HUES6 (cell line): Measurements from ENCODE around the gene S100A5.
"Not testable (repeated sequence)": the region's sequence is repeated elsewhere in the genome, so short reads cannot be mapped to it uniquely, and the experiment has no call there.

ENCODE experiments used
- H3K27ac ChIP-seq: 2 replicates; pipeline ENCODE4 v1.7.0; 2013; ENCODE audit warnings: low read depth, mild to moderate bottlenecking, low read length, inconsistent platforms
- H3K27me3 ChIP-seq: 2 replicates; pipeline ENCODE4 v1.6.1; 2013; ENCODE audit warnings: low read length; ENCODE audit not compliant: control insufficient read depth, insufficient read depth
- H3K36me3 ChIP-seq: 2 replicates; pipeline ENCODE4 v1.6.1; 2013; ENCODE audit warnings: low read length; ENCODE audit not compliant: control insufficient read depth, insufficient read depth
- H3K4me1 ChIP-seq: 2 replicates; pipeline ENCODE4 v1.6.1; 2013; ENCODE audit warnings: low read length; ENCODE audit not compliant: control insufficient read depth, insufficient read depth
- H3K4me3 ChIP-seq: 2 replicates; pipeline ENCODE4 v1.5.1; 2013; ENCODE audit warnings: low read depth, low read length
- H3K9ac ChIP-seq: one replicate; pipeline ENCODE4 v1.6.1; 2013; ENCODE audit warnings: mild to moderate bottlenecking, low read length
- H3K9me3 ChIP-seq: 2 replicates; pipeline ENCODE4 v1.6.1; 2013; ENCODE audit warnings: low read depth, low read length; ENCODE audit not compliant: control insufficient read depth, insufficient read depth

The S100A5 gene

GRCh38 chr1:153540394-153541361, at the start of gene S100A5:
S100A5 (minus strand) TSS chr1:153540934; CDS start chr1:153540191, 743 bp downstream.
- Histone ChIP-seq H3K4me3 (no peak within 1 kb of the TSS), H3K4me1 (peaks cover 32% of the 10 kb centered on the region), H3K27ac (no peak within 1 kb of the TSS), H3K9me3 (no peaks in the 10 kb centered on the region), H3K27me3 (peaks cover 9% of the 10 kb centered on the region; the same call in 1 of the 2 replicates), H3K36me3 (no peaks in the 10 kb centered on the region), H3K9ac (no peak within 1 kb of the TSS)

GRCh38 chr1:153588482-153588881, 47.7 kb upstream of the S100A5 start:
- no peaks in the 10 kb centered on the region for H3K9me3 ChIP-seq
- no peak overlapping the region for H3K9ac ChIP-seq
- H3K27ac ChIP-seq, result no peak overlapping the region
- no peaks in the 10 kb centered on the region for H3K36me3 ChIP-seq
- H3K27me3 ChIP-seq, result no peaks in the 10 kb centered on the region
- no peak overlapping the region for H3K4me3 ChIP-seq
- H3K4me1 ChIP-seq, result no peaks in the 10 kb centered on the region

DNA sequence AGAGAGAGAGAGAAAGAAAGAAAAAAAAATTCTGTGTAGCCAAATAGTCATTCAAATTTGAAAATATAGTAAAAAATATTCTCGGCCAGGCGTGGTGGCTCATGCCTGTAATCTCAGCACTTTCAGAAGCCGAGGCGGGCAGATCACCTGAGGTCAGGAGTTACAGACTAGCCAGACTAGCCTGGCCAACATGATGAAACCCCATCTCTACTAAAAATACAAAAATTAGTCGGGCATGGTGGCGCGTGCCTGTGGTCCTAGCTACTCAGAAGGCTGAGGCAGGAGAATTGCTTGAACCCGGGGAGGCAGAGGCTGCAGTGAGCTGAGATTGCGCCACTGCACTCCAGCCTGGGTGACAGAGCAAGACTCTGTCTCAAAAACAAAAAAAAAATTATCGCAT, 47.3 kb upstream of the S100A5 start:
- not testable (repeated sequence) for H3K4me1 ChIP-seq, H3K9ac ChIP-seq, H3K4me3 ChIP-seq, H3K27me3 ChIP-seq, H3K9me3 ChIP-seq, H3K27ac ChIP-seq, H3K36me3 ChIP-seq

- Histone ChIP-seq H3K27me3 (no peaks in the 10 kb centered on the region), H3K9ac (no peak overlapping the region), H3K4me1 (no peaks in the 10 kb centered on the region), H3K9me3 (no peaks in the 10 kb centered on the region), H3K27ac (no peak overlapping the region), H3K4me3 (no peak overlapping the region), H3K36me3 (no peaks in the 10 kb centered on the region)
Observed at GRCh38 chr1:153587314-153587713, 46.6 kb upstream of the S100A5 start.

- Histone ChIP-seq H3K9me3 (no peaks in the 10 kb centered on the region; the same call in 1 of the 2 replicates), H3K27ac (no peak overlapping the region), H3K4me3 (no peak overlapping the region), H3K9ac (no peak overlapping the region), H3K27me3 (no peaks in the 10 kb centered on the region), H3K4me1 (no peaks in the 10 kb centered on the region), H3K36me3 (no peaks in the 10 kb centered on the region)
Observed at GRCh38 chr1:153586347-153586746, 45.6 kb upstream of the S100A5 start.

GRCh38 chr1:153585006-153585405, 44.3 kb upstream of the S100A5 start:
- Histone ChIP-seq H3K4me1 (no peaks in the 10 kb centered on the region), H3K27me3 (no peaks in the 10 kb centered on the region), H3K9ac (no peak overlapping the region), H3K4me3 (no peak overlapping the region), H3K9me3 (no peaks in the 10 kb centered on the region; the same call in 1 of the 2 replicates), H3K36me3 (no peaks in the 10 kb centered on the region), H3K27ac (no peak overlapping the region)

DNA sequence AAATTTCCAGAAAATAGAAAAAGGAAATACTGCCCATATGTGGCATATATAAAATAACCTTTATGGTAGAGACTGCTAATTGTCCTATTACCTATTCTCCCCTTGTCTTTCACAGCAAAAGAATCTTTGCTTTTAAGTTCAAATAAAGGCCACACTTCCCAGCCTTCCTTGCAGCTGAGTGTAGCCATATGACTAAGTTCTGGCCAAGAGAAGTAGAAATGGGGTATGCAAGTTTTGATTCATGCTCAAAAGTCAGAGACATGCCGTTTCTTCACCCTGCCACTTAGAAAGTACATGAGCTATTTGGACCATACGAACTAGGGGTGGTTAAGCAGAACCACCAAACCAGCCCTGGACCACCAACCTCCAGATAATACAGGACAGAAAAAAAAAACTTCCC, 43.2 kb upstream of the S100A5 start:
- Histone ChIP-seq H3K9me3 (no peaks in the 10 kb centered on the region; the same call in 1 of the 2 replicates), H3K9ac (no peak overlapping the region), H3K27ac (no peak overlapping the region), H3K27me3 (no peaks in the 10 kb centered on the region), H3K36me3 (no peaks in the 10 kb centered on the region), H3K4me1 (no peaks in the 10 kb centered on the region), H3K4me3 (no peak overlapping the region)

DNA sequence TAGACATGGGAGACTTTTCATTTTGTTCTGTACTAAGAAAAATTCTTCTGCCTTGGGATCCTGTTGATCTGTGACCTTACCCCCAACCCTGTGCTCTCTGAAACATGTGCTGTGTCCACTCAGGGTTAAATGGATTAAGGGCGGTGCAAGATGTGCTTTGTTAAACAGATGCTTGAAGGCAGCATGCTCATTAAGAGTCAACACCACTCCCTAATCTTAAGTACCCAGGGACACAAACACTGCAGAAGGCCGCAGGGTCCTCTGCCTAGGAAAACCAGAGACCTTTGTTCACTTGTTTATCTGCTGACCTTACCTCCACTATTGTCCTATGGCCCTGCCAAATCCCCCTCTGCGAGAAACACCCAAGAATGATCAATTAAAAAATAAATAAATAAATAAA, 42.8 kb upstream of the S100A5 start:
- not testable (repeated sequence) for H3K9ac ChIP-seq, H3K27me3 ChIP-seq, H3K4me3 ChIP-seq, H3K27ac ChIP-seq, H3K4me1 ChIP-seq, H3K36me3 ChIP-seq, H3K9me3 ChIP-seq

GRCh38 chr1:153582836-153583235, 42.1 kb upstream of the S100A5 start:
- not testable (repeated sequence) for H3K27ac ChIP-seq, H3K36me3 ChIP-seq, H3K9ac ChIP-seq, H3K9me3 ChIP-seq, H3K27me3 ChIP-seq, H3K4me3 ChIP-seq
- H3K4me1 ChIP-seq, result peaks cover 11% of the 10 kb centered on the region; the same call in 1 of the 2 replicates

DNA sequence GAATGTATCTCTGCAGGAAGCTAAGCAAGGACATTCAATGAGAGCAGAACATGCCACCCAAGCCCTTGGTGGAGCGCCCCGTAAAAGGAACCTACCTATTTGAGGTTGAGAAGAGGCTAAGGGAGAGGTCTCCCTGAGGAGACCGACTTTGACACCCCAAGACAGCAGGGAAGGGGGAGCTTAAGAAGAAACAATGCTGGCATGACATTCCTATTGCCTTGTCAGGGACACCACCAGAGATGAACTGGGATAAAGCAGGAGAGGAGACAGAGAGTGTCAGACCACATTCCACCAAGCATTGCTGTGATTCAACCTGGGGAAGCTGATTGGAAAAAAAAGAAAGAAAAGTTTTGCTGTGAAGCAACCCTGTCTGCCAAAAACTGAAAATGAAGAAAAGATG, 38.2 kb upstream of the S100A5 start:
- no peaks in the 10 kb centered on the region for H3K27me3 ChIP-seq
- H3K4me3 ChIP-seq, result no peak overlapping the region
- H3K4me1 ChIP-seq, result peaks cover 14% of the 10 kb centered on the region; the same call in 1 of the 2 replicates
- H3K36me3 ChIP-seq, result no peaks in the 10 kb centered on the region
- peaks cover 3% of the 10 kb centered on the region; the same call in 1 of the 2 replicates for H3K9me3 ChIP-seq
- H3K9ac ChIP-seq, result no peak overlapping the region
- H3K27ac ChIP-seq, result no peak overlapping the region

DNA sequence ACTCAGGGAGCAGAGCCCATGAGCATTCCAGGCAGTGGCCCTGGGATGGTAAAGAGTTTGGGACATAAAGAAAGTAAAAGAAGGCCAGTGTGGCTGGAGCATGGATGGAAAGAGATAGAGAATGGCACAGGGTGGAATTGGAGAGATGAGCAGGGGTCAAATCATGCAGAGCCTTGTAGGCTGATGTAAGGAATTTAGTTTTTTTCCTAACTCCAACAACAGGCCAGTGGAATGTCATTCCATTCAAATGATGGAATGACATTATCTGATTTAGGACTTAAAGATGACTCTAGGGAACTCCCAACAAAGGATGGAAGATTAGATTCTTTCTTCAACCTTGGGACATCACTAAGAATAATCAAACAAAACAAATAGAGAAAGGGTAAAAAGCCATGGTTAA, 37.8 kb upstream of the S100A5 start:
- H3K27ac ChIP-seq, result no peak overlapping the region
- H3K27me3 ChIP-seq, result no peaks in the 10 kb centered on the region
- H3K4me1 ChIP-seq, result peaks cover 14% of the 10 kb centered on the region; the same call in 1 of the 2 replicates
- H3K36me3 ChIP-seq, result no peaks in the 10 kb centered on the region
- no peak overlapping the region for H3K9ac ChIP-seq
- peaks cover 3% of the 10 kb centered on the region; the same call in 1 of the 2 replicates for H3K9me3 ChIP-seq
- no peak overlapping the region for H3K4me3 ChIP-seq
